ENCODE measurements around the gene SAPCD2.
A peak's percentile ranks its signal among the peaks of the same experiment; 100 is the strongest.

The SAPCD2 gene

DNA sequence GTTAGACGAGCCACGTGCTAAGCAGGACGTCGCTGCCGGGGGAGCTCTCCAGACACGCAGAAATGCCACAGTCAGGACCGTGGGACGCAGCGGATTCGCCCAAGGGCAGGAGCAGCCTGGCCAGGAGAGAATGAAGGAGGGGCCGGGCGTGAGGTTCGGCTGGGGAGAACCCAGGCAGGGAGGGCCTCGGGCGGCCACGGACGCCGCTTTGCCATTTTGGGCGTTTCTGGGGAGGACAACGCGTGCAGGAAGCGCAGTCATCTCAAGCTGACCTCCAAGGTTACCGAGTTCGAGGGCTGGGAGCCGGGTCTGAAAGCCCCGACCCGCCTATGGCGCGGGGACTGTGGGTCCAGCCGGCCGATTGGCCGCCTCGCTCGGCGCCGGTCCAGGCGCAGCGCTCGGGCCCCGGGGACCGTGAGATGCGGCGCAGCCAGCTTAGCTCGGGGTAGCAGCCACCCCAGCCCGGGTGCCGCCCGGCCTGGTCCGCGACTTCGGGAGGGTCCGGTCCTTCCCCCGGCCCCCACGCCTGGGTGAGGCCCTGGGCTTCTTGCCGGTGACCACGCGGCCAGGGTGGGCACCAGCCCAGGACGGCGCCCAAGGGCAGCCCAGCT is 15.7 kb upstream of the SAPCD2 start:
- Histone ChIP-seq H3K4me2 (ENCODE audit: low read length) (peak overlapping the region; percentile 92), H3K9ac (ENCODE audit: low read depth, low read length) (peak overlapping the region; percentile 92), H3K27me3 (ENCODE audit: control insufficient read depth, insufficient read depth, low read length) (no peaks in the 10 kb centered on the region), H3K4me3 (ENCODE audit: low read length) (peak overlapping the region; percentile 92), H3K9me3 (replicated peaks; ENCODE audit: low read length) (no peaks in the 10 kb centered on the region), H3K4me1 (ENCODE audit: control insufficient read depth, insufficient read depth, low read length) (peaks cover 51% of the 10 kb centered on the region), H3K36me3 (ENCODE audit: insufficient read depth, low read length) (peaks cover 20% of the 10 kb centered on the region)

DNA sequence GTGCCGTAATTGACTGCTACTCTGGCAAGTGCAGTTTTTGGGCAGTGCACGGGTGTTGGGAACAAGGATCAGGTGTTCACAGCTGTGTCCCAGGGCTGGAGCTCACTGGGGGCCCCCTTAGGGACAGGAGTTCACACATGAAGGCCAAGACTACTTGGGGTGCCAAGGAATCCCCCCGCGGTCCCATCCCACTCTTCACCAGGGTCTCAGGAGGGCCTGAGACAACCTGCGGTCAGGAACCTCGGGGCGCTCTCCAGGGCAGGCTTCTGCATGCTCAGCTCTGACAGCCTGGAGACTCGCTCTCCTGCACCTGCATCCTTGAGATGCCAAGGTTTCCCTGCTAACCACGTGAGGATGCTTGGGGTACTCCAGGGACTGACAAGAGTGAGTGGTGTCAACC is 14.2 kb upstream of the SAPCD2 start:
- H3K36me3 ChIP-seq (ENCODE audit: insufficient read depth, low read length), result peaks cover 34% of the 10 kb centered on the region
- no peak overlapping the region for H3K9ac ChIP-seq (ENCODE audit: low read depth, low read length)
- peaks cover 51% of the 10 kb centered on the region for H3K4me1 ChIP-seq (ENCODE audit: control insufficient read depth, insufficient read depth, low read length)
- no peak overlapping the region for H3K4me3 ChIP-seq (ENCODE audit: low read length)
- H3K4me2 ChIP-seq (ENCODE audit: low read length), result no peak overlapping the region
- no peaks in the 10 kb centered on the region for H3K9me3 ChIP-seq (replicated peaks; ENCODE audit: low read length)
- H3K27me3 ChIP-seq (ENCODE audit: control insufficient read depth, insufficient read depth, low read length), result no peaks in the 10 kb centered on the region

DNA sequence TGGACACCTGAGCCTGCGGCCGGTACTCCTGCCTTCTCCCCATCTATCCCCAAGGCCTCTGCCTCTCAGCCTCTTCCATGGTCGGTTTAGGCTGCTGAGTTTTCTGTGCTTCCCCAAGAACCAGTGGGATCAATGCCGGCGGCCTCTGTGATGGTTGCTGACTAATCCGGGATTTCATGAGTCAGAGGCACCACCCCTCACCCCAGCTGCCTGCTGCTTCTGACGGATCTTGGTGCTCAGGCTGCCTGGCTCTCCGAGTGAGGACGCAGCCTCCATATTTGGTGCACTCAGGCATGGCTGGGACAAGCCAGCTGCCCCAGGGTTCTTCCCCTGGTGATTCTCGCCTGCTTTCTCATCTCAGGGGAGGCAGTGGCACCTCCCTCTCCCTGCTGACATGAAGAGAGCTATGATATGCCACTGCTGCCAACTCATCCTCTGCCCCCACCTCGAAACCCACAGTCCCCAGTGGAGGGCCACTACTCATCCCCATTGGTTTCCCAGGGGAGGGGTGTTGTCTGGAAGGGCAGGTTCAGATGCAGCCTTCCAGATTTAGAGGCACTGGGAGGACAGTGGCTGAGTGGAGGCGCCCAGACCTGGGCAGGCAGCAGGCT is 13.1 kb upstream of the SAPCD2 start:
- H3K9ac ChIP-seq (ENCODE audit: low read depth, low read length), result peak overlapping the region; percentile 11
- peak overlapping the region; percentile 28 for H3K4me3 ChIP-seq (ENCODE audit: low read length)
- peaks cover 50% of the 10 kb centered on the region for H3K4me1 ChIP-seq (ENCODE audit: control insufficient read depth, insufficient read depth, low read length)
- H3K36me3 ChIP-seq (ENCODE audit: insufficient read depth, low read length), result peaks cover 36% of the 10 kb centered on the region
- H3K9me3 ChIP-seq (replicated peaks; ENCODE audit: low read length), result no peaks in the 10 kb centered on the region
- H3K27me3 ChIP-seq (ENCODE audit: control insufficient read depth, insufficient read depth, low read length), result no peaks in the 10 kb centered on the region
- peak overlapping the region; percentile 60 for H3K4me2 ChIP-seq (ENCODE audit: low read length)

DNA sequence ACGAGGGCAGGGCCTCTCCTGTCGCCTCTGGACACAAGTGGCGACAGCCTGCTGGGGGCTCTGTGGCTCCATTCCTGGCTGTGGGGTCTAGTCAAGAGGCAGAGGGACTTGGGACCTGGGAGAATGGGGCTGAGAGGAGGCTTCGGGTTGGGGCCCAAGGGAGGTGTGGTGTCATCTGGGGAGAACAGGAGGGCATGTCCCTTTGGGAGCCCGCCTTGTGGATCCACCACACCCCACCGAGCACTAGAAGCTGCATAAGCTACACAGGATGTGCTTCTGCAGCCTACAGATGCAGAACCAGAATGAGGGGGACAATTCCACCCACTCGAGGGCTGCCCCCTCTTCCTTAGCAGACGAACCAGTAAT is 12.6 kb upstream of the SAPCD2 start:
- Histone ChIP-seq H3K4me2 (ENCODE audit: low read length) (peak overlapping the region; percentile 60), H3K4me1 (ENCODE audit: control insufficient read depth, insufficient read depth, low read length) (peaks cover 51% of the 10 kb centered on the region), H3K36me3 (ENCODE audit: insufficient read depth, low read length) (peaks cover 37% of the 10 kb centered on the region), H3K4me3 (ENCODE audit: low read length) (peak overlapping the region; percentile 28), H3K27me3 (ENCODE audit: control insufficient read depth, insufficient read depth, low read length) (no peaks in the 10 kb centered on the region), H3K9me3 (replicated peaks; ENCODE audit: low read length) (no peaks in the 10 kb centered on the region), H3K9ac (ENCODE audit: low read depth, low read length) (peak overlapping the region; percentile 11)

DNA sequence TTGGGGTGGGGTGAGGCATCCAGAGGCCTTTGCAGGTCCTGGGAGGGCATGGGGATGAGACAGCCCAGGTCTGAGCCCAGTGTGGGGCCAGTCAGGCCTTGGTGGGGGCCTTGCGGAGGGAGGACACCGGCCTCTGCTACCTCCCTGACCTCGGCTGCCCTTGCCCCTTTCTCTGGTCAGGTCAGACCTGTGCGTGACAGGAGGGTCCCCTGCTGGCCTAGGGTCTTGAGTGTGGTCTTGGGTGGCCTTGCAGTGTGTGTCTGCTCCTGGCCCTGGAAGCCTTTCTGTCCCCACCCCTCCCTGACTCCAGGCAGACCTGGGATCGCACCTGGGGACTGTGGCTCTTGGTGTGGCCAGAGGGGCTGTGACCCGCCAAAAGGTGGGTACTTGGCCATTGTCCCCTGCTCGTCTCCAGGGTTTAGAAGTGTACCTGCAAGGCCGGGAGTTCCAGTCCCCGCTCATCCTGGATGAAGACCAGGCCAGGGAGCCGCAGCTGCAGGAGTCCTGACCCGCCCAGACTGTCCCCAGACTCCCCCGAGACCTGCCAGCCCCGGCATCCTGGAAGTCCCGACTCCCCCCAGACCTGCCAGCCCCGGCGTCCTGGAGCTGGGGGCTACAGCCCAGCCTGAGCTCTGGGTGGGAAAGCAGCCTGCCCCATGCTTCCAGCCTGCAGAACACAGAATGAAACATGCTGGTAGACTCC is 12.0 kb upstream of the SAPCD2 start:
- no peak overlapping the region for H3K4me3 ChIP-seq (ENCODE audit: low read length)
- no peaks in the 10 kb centered on the region for H3K27me3 ChIP-seq (ENCODE audit: control insufficient read depth, insufficient read depth, low read length)
- H3K9me3 ChIP-seq (replicated peaks; ENCODE audit: low read length), result no peaks in the 10 kb centered on the region
- peaks cover 46% of the 10 kb centered on the region for H3K4me1 ChIP-seq (ENCODE audit: control insufficient read depth, insufficient read depth, low read length)
- no peak overlapping the region for H3K4me2 ChIP-seq (ENCODE audit: low read length)
- H3K9ac ChIP-seq (ENCODE audit: low read depth, low read length), result no peak overlapping the region
- peaks cover 37% of the 10 kb centered on the region for H3K36me3 ChIP-seq (ENCODE audit: insufficient read depth, low read length)

DNA sequence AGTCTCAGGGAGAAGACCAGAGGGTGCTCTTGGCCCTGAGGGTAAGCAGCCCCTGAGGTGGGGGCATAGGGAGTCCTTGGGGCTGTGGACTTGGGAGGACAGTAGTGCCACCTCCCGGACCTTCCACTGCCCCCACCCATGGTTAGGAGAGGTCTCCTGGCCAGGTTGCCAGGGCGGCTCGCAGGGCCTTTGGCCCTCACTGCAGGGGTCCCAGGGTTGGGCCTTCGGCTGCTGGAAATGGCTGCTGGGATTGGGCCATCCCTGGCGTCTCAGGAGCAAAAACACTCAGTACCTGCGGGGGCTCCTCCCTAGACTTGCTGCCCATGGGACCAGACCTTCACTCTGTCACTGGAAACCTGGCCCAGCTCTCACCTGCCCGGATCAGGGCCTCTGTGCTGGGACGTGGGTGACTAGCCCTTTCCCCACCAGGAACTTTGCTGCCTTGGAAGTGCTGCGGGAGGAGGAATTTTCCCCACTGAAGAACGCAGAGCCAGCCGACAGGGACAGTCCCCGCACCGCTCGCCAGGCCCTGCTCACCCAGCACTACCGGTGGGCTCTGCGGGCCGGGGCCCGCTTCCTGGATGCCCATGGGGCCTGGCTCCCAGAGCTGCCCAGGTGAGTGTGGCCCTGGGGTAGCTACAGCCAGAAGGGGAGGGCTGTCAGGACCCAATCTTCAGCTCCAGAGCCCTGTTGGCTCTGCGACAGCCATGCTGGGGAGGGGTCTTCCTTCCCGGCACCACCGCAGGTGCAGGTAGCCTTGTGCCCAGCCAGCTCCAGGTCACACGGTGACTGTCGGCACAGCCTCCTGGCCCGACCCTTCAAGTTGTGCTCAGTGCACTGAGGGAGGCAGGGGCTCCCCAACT is 10.1 kb upstream of the SAPCD2 start:
- no peak overlapping the region for H3K4me3 ChIP-seq (ENCODE audit: low read length)

DNA sequence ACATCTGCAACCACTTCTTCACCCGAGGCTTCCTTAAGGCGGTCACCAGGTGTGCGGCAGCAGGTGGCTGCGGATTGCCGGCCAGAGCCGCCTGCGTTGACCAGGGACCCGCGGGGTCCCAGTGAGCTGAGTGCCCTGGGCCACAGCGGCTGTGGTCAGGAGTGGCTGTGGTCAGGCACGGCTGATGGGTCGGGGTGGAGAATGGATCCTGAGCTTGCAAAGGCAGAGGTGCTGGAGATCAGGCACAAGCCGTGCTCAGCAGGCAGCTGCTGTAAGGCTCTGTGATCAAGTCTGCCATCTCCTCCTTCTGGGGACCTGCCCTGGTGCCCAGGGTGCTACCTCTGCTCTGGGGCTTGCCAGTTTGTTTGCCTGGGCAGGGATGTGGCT is 9.0 kb upstream of the SAPCD2 start:
- peaks cover 33% of the 10 kb centered on the region for H3K4me1 ChIP-seq (ENCODE audit: control insufficient read depth, insufficient read depth, low read length)
- H3K4me3 ChIP-seq (ENCODE audit: low read length), result no peak overlapping the region
- no peak overlapping the region for H3K9ac ChIP-seq (ENCODE audit: low read depth, low read length)
- no peak overlapping the region for H3K4me2 ChIP-seq (ENCODE audit: low read length)
- no peaks in the 10 kb centered on the region for H3K9me3 ChIP-seq (replicated peaks; ENCODE audit: low read length)
- H3K27me3 ChIP-seq (ENCODE audit: control insufficient read depth, insufficient read depth, low read length), result no peaks in the 10 kb centered on the region
- peaks cover 37% of the 10 kb centered on the region for H3K36me3 ChIP-seq (ENCODE audit: insufficient read depth, low read length)

More for the DNA sequence above, 10.1 kb upstream of the SAPCD2 start:
- no peak overlapping the region for H3K4me2 ChIP-seq (ENCODE audit: low read length)
- H3K36me3 ChIP-seq (ENCODE audit: insufficient read depth, low read length), result peaks cover 37% of the 10 kb centered on the region
- H3K9me3 ChIP-seq (replicated peaks; ENCODE audit: low read length), result no peaks in the 10 kb centered on the region
- H3K27me3 ChIP-seq (ENCODE audit: control insufficient read depth, insufficient read depth, low read length), result no peaks in the 10 kb centered on the region
- no peak overlapping the region for H3K9ac ChIP-seq (ENCODE audit: low read depth, low read length)
- H3K4me1 ChIP-seq (ENCODE audit: control insufficient read depth, insufficient read depth, low read length), result peaks cover 43% of the 10 kb centered on the region

DNA sequence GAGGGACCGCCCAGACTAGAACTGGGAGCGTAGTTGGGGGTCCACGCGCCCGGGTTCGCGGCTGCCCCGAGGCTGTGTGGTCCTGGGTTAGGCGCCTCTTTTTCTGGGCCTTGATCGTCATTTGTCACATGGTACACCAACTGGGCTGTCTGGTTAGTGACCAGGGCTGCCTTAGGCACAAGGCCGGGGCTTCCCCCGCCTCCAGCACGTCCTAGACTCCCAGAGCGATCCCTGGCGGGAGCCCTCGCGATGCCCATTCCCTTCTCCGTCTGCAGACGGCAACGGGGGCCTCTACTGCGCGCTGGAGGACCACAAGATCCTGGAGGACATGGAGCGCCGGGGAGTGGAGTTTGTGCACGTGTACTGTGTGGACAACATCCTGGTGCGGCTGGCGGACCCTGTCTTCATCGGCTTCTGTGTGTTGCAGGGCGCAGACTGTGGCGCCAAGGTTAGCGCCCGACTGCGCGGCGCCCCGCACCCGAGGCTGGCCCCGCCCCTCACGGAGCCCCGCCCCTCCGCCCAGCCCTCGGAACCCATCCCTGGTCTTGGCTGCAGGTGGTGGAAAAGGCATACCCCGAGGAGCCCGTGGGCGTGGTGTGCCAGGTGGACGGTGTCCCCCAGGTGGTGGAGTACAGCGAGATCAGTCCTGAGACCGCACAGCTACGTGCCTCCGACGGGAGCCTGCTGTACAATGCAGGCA is 8.5 kb upstream of the SAPCD2 start:
- H3K4me3 ChIP-seq (ENCODE audit: low read length), result peak overlapping the region; percentile 91
- H3K9ac ChIP-seq (ENCODE audit: low read depth, low read length), result no peak overlapping the region
- H3K36me3 ChIP-seq (ENCODE audit: insufficient read depth, low read length), result peaks cover 37% of the 10 kb centered on the region
- peaks cover 28% of the 10 kb centered on the region for H3K4me1 ChIP-seq (ENCODE audit: control insufficient read depth, insufficient read depth, low read length)
- H3K27me3 ChIP-seq (ENCODE audit: control insufficient read depth, insufficient read depth, low read length), result no peaks in the 10 kb centered on the region
- peak overlapping the region; percentile 91 for H3K4me2 ChIP-seq (ENCODE audit: low read length)
- H3K9me3 ChIP-seq (replicated peaks; ENCODE audit: low read length), result no peaks in the 10 kb centered on the region

DNA sequence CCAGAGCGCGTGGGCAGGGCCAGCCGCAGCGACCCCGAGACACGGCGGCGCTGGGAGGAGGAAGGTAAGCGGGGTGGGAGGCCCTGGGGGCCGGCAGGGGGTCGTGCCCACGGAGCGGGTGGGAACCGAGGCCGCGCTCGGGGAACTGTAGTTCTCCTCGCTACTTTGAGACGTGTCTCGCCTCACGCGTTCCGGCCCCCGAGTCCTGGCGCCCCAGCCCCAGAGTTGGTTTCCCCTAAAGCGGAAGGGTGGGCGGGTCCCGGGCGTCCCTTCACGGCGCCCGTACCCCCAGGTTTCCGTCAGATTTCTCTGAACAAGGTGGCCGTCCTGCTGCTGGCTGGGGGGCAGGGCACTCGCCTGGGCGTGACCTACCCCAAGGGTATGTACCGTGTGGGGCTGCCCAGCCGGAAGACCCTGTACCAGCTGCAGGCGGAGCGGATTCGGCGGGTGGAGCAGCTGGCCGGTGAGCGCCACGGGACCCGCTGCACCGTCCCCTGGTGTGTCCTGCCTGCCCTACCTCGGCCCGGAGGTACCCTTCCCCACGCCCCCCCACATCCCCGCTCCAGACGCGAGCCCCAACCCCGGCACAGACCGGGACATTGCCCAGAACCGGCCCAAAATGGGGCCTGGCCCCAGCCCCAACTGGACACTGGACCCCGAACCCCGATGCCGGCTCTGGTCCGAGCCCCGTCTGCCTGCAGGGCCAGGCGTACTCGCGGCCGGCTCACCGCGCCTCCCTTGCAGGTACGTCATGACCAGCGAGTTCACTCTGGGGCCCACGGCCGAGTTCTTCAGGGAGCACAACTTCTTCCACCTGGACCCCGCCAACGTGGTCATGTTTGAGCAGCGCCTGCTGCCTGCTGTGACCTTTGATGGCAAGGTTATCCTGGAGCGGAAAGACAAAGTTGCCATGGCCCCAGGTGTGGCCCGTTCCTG is 7.7 kb upstream of the SAPCD2 start:
- Histone ChIP-seq H3K9me3 (replicated peaks; ENCODE audit: low read length) (no peaks in the 10 kb centered on the region), H3K9ac (ENCODE audit: low read depth, low read length) (peak overlapping the region; percentile 84), H3K27me3 (ENCODE audit: control insufficient read depth, insufficient read depth, low read length) (no peaks in the 10 kb centered on the region), H3K4me3 (ENCODE audit: low read length) (peak overlapping the region; percentile 91), H3K36me3 (ENCODE audit: insufficient read depth, low read length) (peaks cover 37% of the 10 kb centered on the region), H3K4me1 (ENCODE audit: control insufficient read depth, insufficient read depth, low read length) (peaks cover 20% of the 10 kb centered on the region), H3K4me2 (ENCODE audit: low read length) (peak overlapping the region; percentile 91)

DNA sequence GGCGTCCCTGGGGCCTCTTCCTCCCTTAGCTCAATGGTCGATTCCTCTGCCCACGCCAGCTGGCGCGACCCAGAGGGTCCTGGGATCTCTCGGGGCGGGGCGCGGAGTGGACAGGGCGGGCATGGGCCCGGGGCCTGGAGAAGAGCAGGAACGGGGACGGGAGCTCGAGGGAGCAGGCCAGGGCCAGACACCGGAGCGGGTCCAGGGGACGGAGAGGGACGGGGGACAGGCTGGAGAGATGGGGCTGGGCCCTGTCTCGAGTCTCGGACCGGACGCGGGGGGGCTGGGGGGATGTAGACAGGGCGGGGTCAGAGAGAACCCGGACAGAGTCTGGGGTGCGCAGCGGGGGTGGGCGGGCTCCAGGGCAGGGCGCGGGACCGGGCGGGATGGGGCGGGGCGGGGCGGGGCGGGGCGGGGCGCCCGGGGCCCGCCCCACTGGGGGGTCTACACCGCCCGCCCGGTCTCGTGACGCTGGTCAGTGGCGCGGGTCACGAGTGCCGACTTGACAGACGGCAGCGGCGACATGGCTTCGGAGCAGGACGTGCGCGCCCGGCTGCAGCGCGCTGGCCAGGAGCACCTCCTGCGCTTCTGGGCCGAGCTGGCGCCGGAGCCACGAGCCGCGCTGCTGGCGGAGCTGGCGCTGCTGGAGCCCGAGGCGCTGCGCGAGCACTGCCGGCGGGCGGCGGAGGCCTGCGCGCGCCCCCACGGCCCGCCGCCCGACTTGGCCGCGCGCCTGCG is 6.8 kb upstream of the SAPCD2 start, which contains the start of gene UAP1L1:
UAP1L1 (plus strand) TSS at position 508 of the 738 bp plus-strand sequence; CDS start at position 524, 16 bp downstream.
- Histone ChIP-seq H3K27me3 (ENCODE audit: control insufficient read depth, insufficient read depth, low read length) (no peaks in the 10 kb centered on the region), H3K36me3 (ENCODE audit: insufficient read depth, low read length) (peaks cover 31% of the 10 kb centered on the region), H3K4me3 (ENCODE audit: low read length) (peak within 1 kb of the TSS; percentile 91), H3K9me3 (replicated peaks; ENCODE audit: low read length) (no peaks in the 10 kb centered on the region), H3K4me1 (ENCODE audit: control insufficient read depth, insufficient read depth, low read length) (peaks cover 12% of the 10 kb centered on the region), H3K4me2 (ENCODE audit: low read length) (peak within 1 kb of the TSS; percentile 91), H3K9ac (ENCODE audit: low read depth, low read length) (peak within 1 kb of the TSS; percentile 84)

All from skeletal muscle satellite cell (primary cell).